HEK293 (cell line): Measurements from ENCODE around the gene GCK.
A peak's percentile ranks its signal among the peaks of the same experiment; 100 is the strongest.

Source experiments
- CTCF ChIA-PET: fragments of 350-600 bp; formaldehyde crosslinking; extraction: SDS; loops from one replicate; lab custom pipeline; 2021; ENCODE audit warnings: antibody characterized with exemption; lab: Yijun Ruan, JAX
- POLR2A ChIA-PET: fragments of 300-600 bp; formaldehyde crosslinking; extraction: SDS; loops from one replicate; lab custom pipeline; 2020; ENCODE audit warnings: antibody characterized with exemption, inconsistent platforms; lab: Yijun Ruan, JAX
- H3K27ac ChIP-seq: fragments of 200-500 bp; sonication (Bioruptor generic); 2 replicates; pipeline ENCODE4 v1.5.1; 2014; ENCODE audit warnings: low read depth, low read length, control low read depth, inconsistent platforms; ENCODE audit errors: extremely low read depth
- H3K36me3 ChIP-seq, 2 experiments: fragments of 200-500 bp in 1 of 2; sonication (Bioruptor generic) in 1 of 2; 1 replicate in 1 of 2; 2 replicates in 1 of 2; pipeline ENCODE4 v1.5.1; 2014 to 2017; ENCODE audit warnings: inconsistent platforms in 2 of 2, low read length in 2 of 2; ENCODE audit not compliant: control insufficient read depth in 2 of 2, insufficient read depth in 1 of 2
- H3K4me1 ChIP-seq: fragments of 200-500 bp; sonication (Bioruptor generic); 2 replicates; pipeline ENCODE4 v1.5.1; 2014; ENCODE audit warnings: mild to moderate bottlenecking, low read length, inconsistent platforms; ENCODE audit not compliant: control insufficient read depth, insufficient read depth
- H3K4me3 ChIP-seq: 2 replicates; pipeline ENCODE4 v1.5.1; 2011; ENCODE audit warnings: low read depth, mild to moderate bottlenecking, control low read depth, low read length, moderate library complexity
- H3K9me3 ChIP-seq: fragments of 200-500 bp; sonication (Bioruptor generic); 2 replicates; pipeline ENCODE4 v1.5.1; 2014; ENCODE audit warnings: low read depth, low read length, inconsistent platforms; ENCODE audit not compliant: control insufficient read depth, insufficient read depth
- EGR2 ChIP-seq: fragments of 450-650 bp; formaldehyde crosslinking; IDR thresholded peaks from 2 replicates; pipeline ENCODE4 v1.5.1; 2016; ENCODE audit warnings: low read depth, missing biosample characterization, missing genetic modification characterization
- OVOL3 ChIP-seq: fragments of 450-650 bp; formaldehyde crosslinking; IDR thresholded peaks from 2 replicates; pipeline ENCODE4 v1.5.1; 2016; ENCODE audit warnings: missing biosample characterization, missing genetic modification characterization
- SETDB1 ChIP-seq: IDR thresholded peaks from one replicate; pipeline ENCODE4 v1.6.1; 2017; ENCODE audit warnings: mild to moderate bottlenecking, low read length, moderate library complexity, mixed read lengths; ENCODE audit not compliant: insufficient read length
- SP3 ChIP-seq: fragments of 450-650 bp; formaldehyde crosslinking; IDR thresholded peaks from 2 replicates; pipeline ENCODE4 v1.5.1; 2016; ENCODE audit warnings: missing biosample characterization, missing genetic modification characterization
- ZBTB10 ChIP-seq: fragments of 450-650 bp; formaldehyde crosslinking; IDR thresholded peaks from 2 replicates; pipeline ENCODE4 v1.5.1; 2016; ENCODE audit warnings: missing biosample characterization, missing genetic modification characterization
- ZBTB21 ChIP-seq: fragments of 450-650 bp; formaldehyde crosslinking; IDR thresholded peaks from 2 replicates; pipeline ENCODE4 v1.5.1; 2017; ENCODE audit warnings: missing biosample characterization, missing genetic modification characterization
- ZFHX2 ChIP-seq: fragments of 450-650 bp; formaldehyde crosslinking; conservative IDR thresholded peaks from 2 replicates; pipeline ENCODE4 v1.5.1; 2016; ENCODE audit warnings: missing biosample characterization, missing genetic modification characterization
- ZNF155 ChIP-seq: fragments of 450-650 bp; formaldehyde crosslinking; IDR thresholded peaks from 2 replicates; pipeline ENCODE4 v1.5.1; 2016; ENCODE audit warnings: missing biosample characterization, missing genetic modification characterization
- ZNF157 ChIP-seq: fragments of 450-650 bp; formaldehyde crosslinking; IDR thresholded peaks from 2 replicates; pipeline ENCODE4 v1.5.1; 2016; ENCODE audit warnings: missing biosample characterization, missing genetic modification characterization
- ZNF2 ChIP-seq: fragments of 450-650 bp; formaldehyde crosslinking; IDR thresholded peaks from 2 replicates; pipeline ENCODE4 v1.5.1; 2016; ENCODE audit warnings: missing biosample characterization, missing genetic modification characterization
- ZNF24 ChIP-seq: fragments of 450-650 bp; formaldehyde crosslinking; IDR thresholded peaks from 2 replicates; pipeline ENCODE4 v1.5.1; 2016; ENCODE audit warnings: missing biosample characterization, missing genetic modification characterization
- ZNF266 ChIP-seq: fragments of 450-650 bp; formaldehyde crosslinking; IDR thresholded peaks from 2 replicates; pipeline ENCODE4 v1.5.1; 2016; ENCODE audit warnings: missing biosample characterization, missing genetic modification characterization, low read depth
- ZNF354C ChIP-seq: fragments of 450-650 bp; formaldehyde crosslinking; IDR thresholded peaks from 2 replicates; pipeline ENCODE4 v1.5.1; 2016; ENCODE audit warnings: missing biosample characterization, missing genetic modification characterization, low read depth, borderline replicate concordance
- ZNF416 ChIP-seq: fragments of 450-650 bp; formaldehyde crosslinking; IDR thresholded peaks from 2 replicates; pipeline ENCODE4 v1.5.1; 2016; ENCODE audit warnings: missing biosample characterization, missing genetic modification characterization
- ZNF560 ChIP-seq: fragments of 450-650 bp; formaldehyde crosslinking; IDR thresholded peaks from 2 replicates; pipeline ENCODE4 v1.5.1; 2017; ENCODE audit warnings: missing biosample characterization, missing genetic modification characterization, borderline replicate concordance
- ZNF596 ChIP-seq: fragments of 450-650 bp; IDR thresholded peaks from 2 replicates; pipeline ENCODE4 v1.5.0; 2018; ENCODE audit warnings: missing biosample characterization, mild to moderate bottlenecking, missing genetic modification characterization, moderate library complexity
- ZNF701 ChIP-seq: fragments of 450-650 bp; formaldehyde crosslinking; IDR thresholded peaks from 2 replicates; pipeline ENCODE4 v1.5.1; 2016; ENCODE audit warnings: missing biosample characterization, missing genetic modification characterization
- ZNF707 ChIP-seq: fragments of 450-650 bp; formaldehyde crosslinking; IDR thresholded peaks from 2 replicates; pipeline ENCODE4 v1.5.1; 2016; ENCODE audit warnings: missing biosample characterization, missing genetic modification characterization
- ZNF747 ChIP-seq: fragments of 450-650 bp; formaldehyde crosslinking; IDR thresholded peaks from 2 replicates; pipeline ENCODE4 v1.5.1; 2016; ENCODE audit warnings: missing biosample characterization, missing genetic modification characterization
- ZNF792 ChIP-seq: fragments of 450-650 bp; formaldehyde crosslinking; IDR thresholded peaks from 2 replicates; pipeline ENCODE4 v1.5.1; 2016; ENCODE audit warnings: missing biosample characterization, missing genetic modification characterization
- TF ChIP-seq, protein P1 (sequence below): fragments of 450-650 bp; formaldehyde crosslinking; IDR thresholded peaks from 2 replicates; pipeline ENCODE4 v1.5.1; 2016; ENCODE audit warnings: missing biosample characterization, missing genetic modification characterization, borderline replicate concordance
- TF ChIP-seq, protein P2 (sequence below): fragments of 450-650 bp; IDR thresholded peaks from 2 replicates; pipeline ENCODE4 v1.5.1; 2018; ENCODE audit warnings: missing biosample characterization, mild to moderate bottlenecking, missing genetic modification characterization
- TF ChIP-seq, protein P3 (sequence below): fragments of 450-650 bp; formaldehyde crosslinking; IDR thresholded peaks from 2 replicates; pipeline ENCODE4 v1.5.0; 2017; ENCODE audit warnings: missing biosample characterization, missing genetic modification characterization, borderline replicate concordance
- TF ChIP-seq, protein P4 (sequence below): fragments of 450-650 bp; formaldehyde crosslinking; IDR thresholded peaks from 2 replicates; pipeline ENCODE4 v1.5.1; 2017; ENCODE audit warnings: missing biosample characterization, missing genetic modification characterization

The GCK gene

DNA sequence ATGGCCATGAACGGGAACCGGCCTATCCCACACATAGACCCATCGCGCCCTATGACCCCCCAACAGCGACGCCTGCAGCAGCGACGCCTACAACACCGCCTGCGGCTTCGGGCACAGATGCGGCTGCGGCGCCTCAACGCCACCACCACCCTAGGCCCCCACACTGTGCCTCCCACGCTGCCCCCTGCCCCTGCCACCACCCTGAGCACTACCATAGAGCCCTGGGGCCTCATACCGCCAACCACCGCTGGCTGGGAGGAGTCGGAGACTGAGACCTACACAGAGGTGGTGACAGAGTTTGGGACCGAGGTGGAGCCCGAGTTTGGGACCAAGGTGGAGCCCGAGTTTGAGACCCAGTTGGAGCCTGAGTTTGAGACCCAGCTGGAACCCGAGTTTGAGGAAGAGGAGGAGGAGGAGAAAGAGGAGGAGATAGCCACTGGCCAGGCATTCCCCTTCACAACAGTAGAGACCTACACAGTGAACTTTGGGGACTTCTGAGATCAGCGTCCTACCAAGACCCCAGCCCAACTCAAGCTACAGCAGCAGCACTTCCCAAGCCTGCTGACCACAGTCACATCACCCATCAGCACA is 75.4 kb downstream of the GCK start:
- Histone ChIP-seq H3K4me3 (no peak overlapping the region), H3K27ac (no peak overlapping the region), H3K9me3 (no peaks in the 10 kb centered on the region), H3K4me1 (no peaks in the 10 kb centered on the region), H3K36me3 (peaks cover 0 to 42% of the 10 kb centered on the region in 2 experiments; a peak in 2 of 3 replicates)
- ChIA-PET CTCF (no interaction called here), POLR2A (no interaction called here)
- TF ChIP-seq ZNF707 (tag by site-specific recombination) (no peak), ZNF266 (no peak), ZNF155 (tag by site-specific recombination) (no peak), ZFHX2 (peak; percentile 57), ZNF596 (tag by site-specific recombination) (no peak), ZNF416 (tag by site-specific recombination) (no peak), ZNF747 (tag by site-specific recombination) (no peak), ZNF792 (no peak), SETDB1 (no peak), ZNF24 (tag by site-specific recombination) (no peak), OVOL3 (no peak), ZNF354C (tag by site-specific recombination) (no peak), EGR2 (tag by site-specific recombination) (peak; percentile 57; the same call in 1 of the 2 replicates), ZNF560 (no peak), SP3 (tag by site-specific recombination) (no peak), ZNF157 (tag by site-specific recombination) (no peak), ZNF2 (tag by site-specific recombination) (no peak), ZNF701 (tag by site-specific recombination) (no peak), ZBTB21 (tag by site-specific recombination) (no peak), ZBTB10 (tag by site-specific recombination) (no peak)
- TF ChIP-seq, protein P1, sequence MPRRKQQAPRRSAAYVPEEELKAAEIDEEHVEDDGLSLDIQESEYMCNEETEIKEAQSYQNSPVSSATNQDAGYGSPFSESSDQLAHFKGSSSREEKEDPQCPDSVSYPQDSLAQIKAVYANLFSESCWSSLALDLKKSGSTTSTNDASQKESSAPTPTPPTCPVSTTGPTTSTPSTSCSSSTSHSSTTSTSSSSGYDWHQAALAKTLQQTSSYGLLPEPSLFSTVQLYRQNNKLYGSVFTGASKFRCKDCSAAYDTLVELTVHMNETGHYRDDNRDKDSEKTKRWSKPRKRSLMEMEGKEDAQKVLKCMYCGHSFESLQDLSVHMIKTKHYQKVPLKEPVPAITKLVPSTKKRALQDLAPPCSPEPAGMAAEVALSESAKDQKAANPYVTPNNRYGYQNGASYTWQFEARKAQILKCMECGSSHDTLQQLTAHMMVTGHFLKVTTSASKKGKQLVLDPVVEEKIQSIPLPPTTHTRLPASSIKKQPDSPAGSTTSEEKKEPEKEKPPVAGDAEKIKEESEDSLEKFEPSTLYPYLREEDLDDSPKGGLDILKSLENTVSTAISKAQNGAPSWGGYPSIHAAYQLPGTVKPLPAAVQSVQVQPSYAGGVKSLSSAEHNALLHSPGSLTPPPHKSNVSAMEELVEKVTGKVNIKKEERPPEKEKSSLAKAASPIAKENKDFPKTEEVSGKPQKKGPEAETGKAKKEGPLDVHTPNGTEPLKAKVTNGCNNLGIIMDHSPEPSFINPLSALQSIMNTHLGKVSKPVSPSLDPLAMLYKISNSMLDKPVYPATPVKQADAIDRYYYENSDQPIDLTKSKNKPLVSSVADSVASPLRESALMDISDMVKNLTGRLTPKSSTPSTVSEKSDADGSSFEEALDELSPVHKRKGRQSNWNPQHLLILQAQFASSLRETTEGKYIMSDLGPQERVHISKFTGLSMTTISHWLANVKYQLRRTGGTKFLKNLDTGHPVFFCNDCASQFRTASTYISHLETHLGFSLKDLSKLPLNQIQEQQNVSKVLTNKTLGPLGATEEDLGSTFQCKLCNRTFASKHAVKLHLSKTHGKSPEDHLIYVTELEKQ (tag by site-specific recombination): no peak
- TF ChIP-seq, protein P2, sequence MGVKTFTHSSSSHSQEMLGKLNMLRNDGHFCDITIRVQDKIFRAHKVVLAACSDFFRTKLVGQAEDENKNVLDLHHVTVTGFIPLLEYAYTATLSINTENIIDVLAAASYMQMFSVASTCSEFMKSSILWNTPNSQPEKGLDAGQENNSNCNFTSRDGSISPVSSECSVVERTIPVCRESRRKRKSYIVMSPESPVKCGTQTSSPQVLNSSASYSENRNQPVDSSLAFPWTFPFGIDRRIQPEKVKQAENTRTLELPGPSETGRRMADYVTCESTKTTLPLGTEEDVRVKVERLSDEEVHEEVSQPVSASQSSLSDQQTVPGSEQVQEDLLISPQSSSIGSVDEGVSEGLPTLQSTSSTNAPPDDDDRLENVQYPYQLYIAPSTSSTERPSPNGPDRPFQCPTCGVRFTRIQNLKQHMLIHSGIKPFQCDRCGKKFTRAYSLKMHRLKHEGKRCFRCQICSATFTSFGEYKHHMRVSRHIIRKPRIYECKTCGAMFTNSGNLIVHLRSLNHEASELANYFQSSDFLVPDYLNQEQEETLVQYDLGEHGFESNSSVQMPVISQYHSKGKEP: no peak
- TF ChIP-seq, protein P3, sequence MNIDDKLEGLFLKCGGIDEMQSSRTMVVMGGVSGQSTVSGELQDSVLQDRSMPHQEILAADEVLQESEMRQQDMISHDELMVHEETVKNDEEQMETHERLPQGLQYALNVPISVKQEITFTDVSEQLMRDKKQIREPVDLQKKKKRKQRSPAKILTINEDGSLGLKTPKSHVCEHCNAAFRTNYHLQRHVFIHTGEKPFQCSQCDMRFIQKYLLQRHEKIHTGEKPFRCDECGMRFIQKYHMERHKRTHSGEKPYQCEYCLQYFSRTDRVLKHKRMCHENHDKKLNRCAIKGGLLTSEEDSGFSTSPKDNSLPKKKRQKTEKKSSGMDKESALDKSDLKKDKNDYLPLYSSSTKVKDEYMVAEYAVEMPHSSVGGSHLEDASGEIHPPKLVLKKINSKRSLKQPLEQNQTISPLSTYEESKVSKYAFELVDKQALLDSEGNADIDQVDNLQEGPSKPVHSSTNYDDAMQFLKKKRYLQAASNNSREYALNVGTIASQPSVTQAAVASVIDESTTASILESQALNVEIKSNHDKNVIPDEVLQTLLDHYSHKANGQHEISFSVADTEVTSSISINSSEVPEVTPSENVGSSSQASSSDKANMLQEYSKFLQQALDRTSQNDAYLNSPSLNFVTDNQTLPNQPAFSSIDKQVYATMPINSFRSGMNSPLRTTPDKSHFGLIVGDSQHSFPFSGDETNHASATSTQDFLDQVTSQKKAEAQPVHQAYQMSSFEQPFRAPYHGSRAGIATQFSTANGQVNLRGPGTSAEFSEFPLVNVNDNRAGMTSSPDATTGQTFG (tag by site-specific recombination): no peak
- TF ChIP-seq, protein P4, sequence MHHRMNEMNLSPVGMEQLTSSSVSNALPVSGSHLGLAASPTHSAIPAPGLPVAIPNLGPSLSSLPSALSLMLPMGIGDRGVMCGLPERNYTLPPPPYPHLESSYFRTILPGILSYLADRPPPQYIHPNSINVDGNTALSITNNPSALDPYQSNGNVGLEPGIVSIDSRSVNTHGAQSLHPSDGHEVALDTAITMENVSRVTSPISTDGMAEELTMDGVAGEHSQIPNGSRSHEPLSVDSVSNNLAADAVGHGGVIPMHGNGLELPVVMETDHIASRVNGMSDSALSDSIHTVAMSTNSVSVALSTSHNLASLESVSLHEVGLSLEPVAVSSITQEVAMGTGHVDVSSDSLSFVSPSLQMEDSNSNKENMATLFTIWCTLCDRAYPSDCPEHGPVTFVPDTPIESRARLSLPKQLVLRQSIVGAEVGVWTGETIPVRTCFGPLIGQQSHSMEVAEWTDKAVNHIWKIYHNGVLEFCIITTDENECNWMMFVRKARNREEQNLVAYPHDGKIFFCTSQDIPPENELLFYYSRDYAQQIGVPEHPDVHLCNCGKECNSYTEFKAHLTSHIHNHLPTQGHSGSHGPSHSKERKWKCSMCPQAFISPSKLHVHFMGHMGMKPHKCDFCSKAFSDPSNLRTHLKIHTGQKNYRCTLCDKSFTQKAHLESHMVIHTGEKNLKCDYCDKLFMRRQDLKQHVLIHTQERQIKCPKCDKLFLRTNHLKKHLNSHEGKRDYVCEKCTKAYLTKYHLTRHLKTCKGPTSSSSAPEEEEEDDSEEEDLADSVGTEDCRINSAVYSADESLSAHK (tag by site-specific recombination): no peak
